Measurements from ENCODE around the gene SPI1. TPM values are rescaled to one million over a fixed set of nuclear protein-coding genes. Genes with fewer than 3 reads are reported as not detected.

SPI1 gene
- polyA plus RNA-seq, 1 donor (not counting 4 experiments of a cell fraction or from before 2014, with no cell fraction given), result not detected

- H3K36me3 ChIP-seq (ENCODE audit: control insufficient read depth in 2 of 2, extremely low read depth in 1 of 2, insufficient read depth in 2 of 2, low read length in 2 of 2), result no peaks in the 10 kb centered on the region
- TF ChIP-seq CTCF (optimal IDR thresholded peaks at IDR 0.05 in 1 of 3, IDR thresholded peaks at IDR 0.05 in 1 of 3, conservative IDR thresholded peaks at IDR 0.05 in 1 of 3; ENCODE audit: extremely low read depth in 1 of 3, insufficient read depth in 2 of 3, low read length in 3 of 3) (no peak), EZH2 (IDR thresholded peaks at IDR 0.05; ENCODE audit: low read length) (no peak)
- dilution Hi-C loops (cut with MboI; ENCODE audit: extremely low pct_ligation_motif_present, low sequenced_read_pairs), result no loop called here
- DNase-seq (ENCODE audit: low read depth, low spot score) (no peak), FAIRE-seq (no peak)
- no peaks in the 10 kb centered on the region for H3K9me3 ChIP-seq (ENCODE audit: control insufficient read depth, low read depth, low read length)
- H3K27ac ChIP-seq (ENCODE audit: control insufficient read depth, insufficient read depth, low read length), result no peak overlapping the region
- no peaks in the 10 kb centered on the region for H3K9me1 ChIP-seq (ENCODE audit: control insufficient read depth, extremely low read depth, insufficient read depth, low read length)
- no peaks in the 10 kb centered on the region for H3K79me2 ChIP-seq (ENCODE audit: control insufficient read depth, insufficient read depth, low read length)
- H3K27me3 ChIP-seq (ENCODE audit: control insufficient read depth, extremely low read depth, insufficient read depth, low read length), result no peaks in the 10 kb centered on the region
- H3K4me1 ChIP-seq (ENCODE audit: control insufficient read depth, extremely low read depth, insufficient read depth, low read length), result no peaks in the 10 kb centered on the region
- H3K9ac ChIP-seq (ENCODE audit: control insufficient read depth, extremely low read depth, insufficient read depth, low read length), result no peak overlapping the region
- no peaks in the 10 kb centered on the region for H4K20me1 ChIP-seq (ENCODE audit: control insufficient read depth, extremely low read depth, insufficient read depth, low read length)
- H2AFZ ChIP-seq (ENCODE audit: control insufficient read depth, low read length), result no peak overlapping the region
- H3K4me3 ChIP-seq (ENCODE audit: control insufficient read depth in 2 of 3, extremely low read depth in 1 of 3, insufficient read depth in 2 of 3, low read depth in 1 of 3, low read length in 3 of 3), result no peak overlapping the region
- H3K4me2 ChIP-seq (ENCODE audit: control insufficient read depth, extremely low read depth, insufficient read depth, low read depth, low read length), result no peak overlapping the region
Measured at GRCh38 chr11:47340980-47341775, 37.2 kb downstream of the SPI1 start.

GRCh38 chr11:47340010-47340409 lies 38.3 kb downstream of the SPI1 start:
- TF ChIP-seq EZH2 (IDR thresholded peaks at IDR 0.05; ENCODE audit: low read length) (no peak), CTCF (optimal IDR thresholded peaks at IDR 0.05 in 1 of 3, IDR thresholded peaks at IDR 0.05 in 1 of 3, conservative IDR thresholded peaks at IDR 0.05 in 1 of 3; ENCODE audit: extremely low read depth in 1 of 3, insufficient read depth in 2 of 3, low read length in 3 of 3) (no peak)
- no peaks in the 10 kb centered on the region for H3K27me3 ChIP-seq (ENCODE audit: control insufficient read depth, extremely low read depth, insufficient read depth, low read length)
- no peak overlapping the region for H2AFZ ChIP-seq (ENCODE audit: control insufficient read depth, low read length)
- dilution Hi-C loops (cut with MboI; ENCODE audit: extremely low pct_ligation_motif_present, low sequenced_read_pairs), result no loop called here
- H3K4me2 ChIP-seq (ENCODE audit: control insufficient read depth, extremely low read depth, insufficient read depth, low read depth, low read length), result no peak overlapping the region
- H4K20me1 ChIP-seq (ENCODE audit: control insufficient read depth, extremely low read depth, insufficient read depth, low read length), result no peaks in the 10 kb centered on the region
- H3K4me1 ChIP-seq (ENCODE audit: control insufficient read depth, extremely low read depth, insufficient read depth, low read length), result no peaks in the 10 kb centered on the region
- FAIRE-seq, result no peak
- no peaks in the 10 kb centered on the region for H3K36me3 ChIP-seq (ENCODE audit: control insufficient read depth in 2 of 2, extremely low read depth in 1 of 2, insufficient read depth in 2 of 2, low read length in 2 of 2)
- H3K9me3 ChIP-seq (ENCODE audit: control insufficient read depth, low read depth, low read length), result no peaks in the 10 kb centered on the region
- H3K9me1 ChIP-seq (ENCODE audit: control insufficient read depth, extremely low read depth, insufficient read depth, low read length), result no peaks in the 10 kb centered on the region
- DNase-seq (ENCODE audit: low read depth, low spot score), result no peak
- no peak overlapping the region for H3K9ac ChIP-seq (ENCODE audit: control insufficient read depth, extremely low read depth, insufficient read depth, low read length)
- H3K79me2 ChIP-seq (ENCODE audit: control insufficient read depth, insufficient read depth, low read length), result no peaks in the 10 kb centered on the region
- no peak overlapping the region for H3K27ac ChIP-seq (ENCODE audit: control insufficient read depth, insufficient read depth, low read length)
- no peak overlapping the region for H3K4me3 ChIP-seq (ENCODE audit: control insufficient read depth in 2 of 3, extremely low read depth in 1 of 3, insufficient read depth in 2 of 3, low read depth in 1 of 3, low read length in 3 of 3)

Measured in keratinocyte (primary cell).